Measurements from ENCODE around the gene NDUFA12. TPM values are rescaled to one million over a fixed set of nuclear protein-coding genes. Genes with fewer than 3 reads are reported as not detected.

NDUFA12 gene
- total and polyA plus RNA-seq, 2 of the 13 experiments (the other 11 are each of a cell fraction or from before 2014, with no cell fraction given) = 101 to 173 TPM

DNA sequence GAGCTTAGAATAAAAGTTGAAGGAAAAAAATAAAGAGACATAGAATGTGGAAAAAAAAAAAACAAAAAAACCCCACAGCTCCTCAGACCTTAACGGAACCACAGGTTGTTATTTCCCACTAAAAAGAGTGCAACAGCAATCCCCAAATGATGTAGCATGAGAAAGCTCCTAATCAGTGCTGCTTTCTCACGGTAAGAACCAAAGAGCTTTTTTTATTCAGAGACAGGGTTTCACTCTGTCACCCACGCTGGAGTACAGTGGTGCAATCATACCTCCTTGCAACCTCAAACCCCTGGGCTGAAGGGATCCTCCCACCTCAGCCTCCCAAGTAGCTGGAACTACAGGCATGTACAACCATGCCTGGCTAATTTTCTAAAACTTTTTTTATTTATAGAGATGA, 13.3 kb downstream of the NDUFA12 start (continued):
- TF ChIP-seq, protein P1, sequence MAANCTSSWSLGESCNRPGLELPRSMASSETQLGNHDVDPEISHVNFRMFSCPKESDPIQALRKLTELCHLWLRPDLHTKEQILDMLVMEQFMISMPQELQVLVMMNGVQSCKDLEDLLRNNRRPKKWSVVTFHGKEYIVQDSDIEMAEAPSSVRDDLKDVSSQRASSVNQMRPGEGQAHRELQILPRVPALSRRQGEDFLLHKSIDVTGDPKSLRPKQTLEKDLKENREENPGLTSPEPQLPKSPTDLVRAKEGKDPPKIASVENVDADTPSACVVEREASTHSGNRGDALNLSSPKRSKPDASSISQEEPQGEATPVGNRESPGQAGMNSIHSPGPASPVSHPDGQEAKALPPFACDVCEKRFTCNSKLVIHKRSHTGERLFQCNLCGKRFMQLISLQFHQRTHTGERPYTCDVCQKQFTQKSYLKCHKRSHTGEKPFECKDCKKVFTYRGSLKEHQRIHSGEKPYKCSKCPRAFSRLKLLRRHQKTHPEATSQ (CRISPR knock-in tag; IDR thresholded peaks at IDR 0.05; ENCODE audit: borderline replicate concordance) = no peak

DNA sequence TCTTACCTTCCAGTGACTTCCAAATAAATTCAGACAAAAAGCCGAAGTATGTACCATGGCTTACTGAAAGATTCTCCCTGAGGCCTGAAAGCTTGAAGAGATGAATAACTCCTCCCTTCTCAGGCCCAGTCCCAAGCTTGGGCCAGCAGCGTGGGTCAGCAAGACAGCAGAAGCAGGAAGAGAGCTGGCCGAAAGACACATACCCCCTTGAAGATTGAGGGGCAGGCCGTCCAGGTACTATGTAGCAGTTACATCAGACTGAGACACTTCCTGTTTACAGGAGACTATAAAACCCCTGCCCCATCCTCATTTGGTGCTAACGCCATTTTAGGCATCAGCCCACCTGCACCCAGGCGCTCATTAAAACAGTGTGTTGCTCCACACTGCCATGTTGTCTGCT, 15.0 kb downstream of the NDUFA12 start:
- peaks cover 3% of the 10 kb centered on the region for H3K79me2 ChIP-seq (ENCODE audit: insufficient read depth, low read length)
- no peaks in the 10 kb centered on the region for H4K20me1 ChIP-seq (ENCODE audit: insufficient read depth, low read length)
- H3K9me3 ChIP-seq (ENCODE audit: low read length) = no peaks in the 10 kb centered on the region
- peaks cover 3 to 27% of the 10 kb centered on the region in 2 experiments for H3K36me3 ChIP-seq (replicated peaks in 1 of 2; ENCODE audit: control insufficient read depth in 1 of 2, insufficient read depth in 2 of 2, low read length in 2 of 2)
- BruUV-seq (replicated peaks) = no TSS peak
- in situ Hi-C loops (cut with HindIII; ENCODE audit: extremely low pct_ligation_motif_present, low pct_unique_long_range_greater_than_20kb) = no loop called here
- no peak overlapping the region for H3K4me2 ChIP-seq (ENCODE audit: low read depth, low read length)
- FAIRE-seq (no peak), DNase-seq (ENCODE audit: low spot score) (no peak), ATAC-seq (no peak)
- ChIA-PET CTCF (ENCODE audit: low intra/inter-chr PET ratio, low total read pairs) (no interaction called here), POLR2A (interaction anchor here (2.9 kb wide), 1 partner anchor 15 kb away, joined by 11 read pairs; the partner anchor contains the start of gene NDUFA12)
- no peaks in the 10 kb centered on the region for H3K4me1 ChIP-seq (ENCODE audit: insufficient read depth, low read length)
- intact Hi-C loops (cut with micrococcal nuclease; ENCODE audit: unreplicated experiment) = no loop called here
- no peaks in the 10 kb centered on the region for H3K27me3 ChIP-seq (ENCODE audit: control insufficient read depth in 1 of 2, insufficient read depth in 2 of 2, low read length in 2 of 2)
- WGBS (ENCODE audit: low lambda C conversion rate) = 87% methylated on average over 6 of the region's 6 CpGs
- no peak overlapping the region for H3K9ac ChIP-seq (ENCODE audit: insufficient read depth, low read depth, low read length)
- no peak overlapping the region for H3K27ac ChIP-seq (ENCODE audit: extremely low read length, insufficient read depth, low read length)
- H3K4me3 ChIP-seq (replicated peaks in 1 of 3; ENCODE audit: insufficient read depth in 1 of 3, low read depth in 2 of 3, low read length in 3 of 3) = no peak overlapping the region
- H2AFZ ChIP-seq (ENCODE audit: low read length) = no peak overlapping the region
- TF ChIP-seq FLYWCH1 (CRISPR knock-in tag; IDR thresholded peaks at IDR 0.05) = no peak
- TF ChIP-seq SP5 (CRISPR knock-in tag; IDR thresholded peaks at IDR 0.05; ENCODE audit: borderline replicate concordance, low read depth) = no peak
- TF ChIP-seq, protein P2, sequence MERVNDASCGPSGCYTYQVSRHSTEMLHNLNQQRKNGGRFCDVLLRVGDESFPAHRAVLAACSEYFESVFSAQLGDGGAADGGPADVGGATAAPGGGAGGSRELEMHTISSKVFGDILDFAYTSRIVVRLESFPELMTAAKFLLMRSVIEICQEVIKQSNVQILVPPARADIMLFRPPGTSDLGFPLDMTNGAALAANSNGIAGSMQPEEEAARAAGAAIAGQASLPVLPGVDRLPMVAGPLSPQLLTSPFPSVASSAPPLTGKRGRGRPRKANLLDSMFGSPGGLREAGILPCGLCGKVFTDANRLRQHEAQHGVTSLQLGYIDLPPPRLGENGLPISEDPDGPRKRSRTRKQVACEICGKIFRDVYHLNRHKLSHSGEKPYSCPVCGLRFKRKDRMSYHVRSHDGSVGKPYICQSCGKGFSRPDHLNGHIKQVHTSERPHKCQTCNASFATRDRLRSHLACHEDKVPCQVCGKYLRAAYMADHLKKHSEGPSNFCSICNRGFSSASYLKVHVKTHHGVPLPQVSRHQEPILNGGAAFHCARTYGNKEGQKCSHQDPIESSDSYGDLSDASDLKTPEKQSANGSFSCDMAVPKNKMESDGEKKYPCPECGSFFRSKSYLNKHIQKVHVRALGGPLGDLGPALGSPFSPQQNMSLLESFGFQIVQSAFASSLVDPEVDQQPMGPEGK (CRISPR knock-in tag; IDR thresholded peaks at IDR 0.05) = no peak
- TF ChIP-seq EHMT2 (IDR thresholded peaks at IDR 0.05; ENCODE audit: borderline replicate concordance, low read depth, low read length) = no peak
- TF ChIP-seq, protein P3, sequence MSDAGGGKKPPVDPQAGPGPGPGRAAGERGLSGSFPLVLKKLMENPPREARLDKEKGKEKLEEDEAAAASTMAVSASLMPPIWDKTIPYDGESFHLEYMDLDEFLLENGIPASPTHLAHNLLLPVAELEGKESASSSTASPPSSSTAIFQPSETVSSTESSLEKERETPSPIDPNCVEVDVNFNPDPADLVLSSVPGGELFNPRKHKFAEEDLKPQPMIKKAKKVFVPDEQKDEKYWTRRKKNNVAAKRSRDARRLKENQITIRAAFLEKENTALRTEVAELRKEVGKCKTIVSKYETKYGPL (CRISPR knock-in tag; IDR thresholded peaks at IDR 0.05) = no peak
- TF ChIP-seq, protein P4, sequence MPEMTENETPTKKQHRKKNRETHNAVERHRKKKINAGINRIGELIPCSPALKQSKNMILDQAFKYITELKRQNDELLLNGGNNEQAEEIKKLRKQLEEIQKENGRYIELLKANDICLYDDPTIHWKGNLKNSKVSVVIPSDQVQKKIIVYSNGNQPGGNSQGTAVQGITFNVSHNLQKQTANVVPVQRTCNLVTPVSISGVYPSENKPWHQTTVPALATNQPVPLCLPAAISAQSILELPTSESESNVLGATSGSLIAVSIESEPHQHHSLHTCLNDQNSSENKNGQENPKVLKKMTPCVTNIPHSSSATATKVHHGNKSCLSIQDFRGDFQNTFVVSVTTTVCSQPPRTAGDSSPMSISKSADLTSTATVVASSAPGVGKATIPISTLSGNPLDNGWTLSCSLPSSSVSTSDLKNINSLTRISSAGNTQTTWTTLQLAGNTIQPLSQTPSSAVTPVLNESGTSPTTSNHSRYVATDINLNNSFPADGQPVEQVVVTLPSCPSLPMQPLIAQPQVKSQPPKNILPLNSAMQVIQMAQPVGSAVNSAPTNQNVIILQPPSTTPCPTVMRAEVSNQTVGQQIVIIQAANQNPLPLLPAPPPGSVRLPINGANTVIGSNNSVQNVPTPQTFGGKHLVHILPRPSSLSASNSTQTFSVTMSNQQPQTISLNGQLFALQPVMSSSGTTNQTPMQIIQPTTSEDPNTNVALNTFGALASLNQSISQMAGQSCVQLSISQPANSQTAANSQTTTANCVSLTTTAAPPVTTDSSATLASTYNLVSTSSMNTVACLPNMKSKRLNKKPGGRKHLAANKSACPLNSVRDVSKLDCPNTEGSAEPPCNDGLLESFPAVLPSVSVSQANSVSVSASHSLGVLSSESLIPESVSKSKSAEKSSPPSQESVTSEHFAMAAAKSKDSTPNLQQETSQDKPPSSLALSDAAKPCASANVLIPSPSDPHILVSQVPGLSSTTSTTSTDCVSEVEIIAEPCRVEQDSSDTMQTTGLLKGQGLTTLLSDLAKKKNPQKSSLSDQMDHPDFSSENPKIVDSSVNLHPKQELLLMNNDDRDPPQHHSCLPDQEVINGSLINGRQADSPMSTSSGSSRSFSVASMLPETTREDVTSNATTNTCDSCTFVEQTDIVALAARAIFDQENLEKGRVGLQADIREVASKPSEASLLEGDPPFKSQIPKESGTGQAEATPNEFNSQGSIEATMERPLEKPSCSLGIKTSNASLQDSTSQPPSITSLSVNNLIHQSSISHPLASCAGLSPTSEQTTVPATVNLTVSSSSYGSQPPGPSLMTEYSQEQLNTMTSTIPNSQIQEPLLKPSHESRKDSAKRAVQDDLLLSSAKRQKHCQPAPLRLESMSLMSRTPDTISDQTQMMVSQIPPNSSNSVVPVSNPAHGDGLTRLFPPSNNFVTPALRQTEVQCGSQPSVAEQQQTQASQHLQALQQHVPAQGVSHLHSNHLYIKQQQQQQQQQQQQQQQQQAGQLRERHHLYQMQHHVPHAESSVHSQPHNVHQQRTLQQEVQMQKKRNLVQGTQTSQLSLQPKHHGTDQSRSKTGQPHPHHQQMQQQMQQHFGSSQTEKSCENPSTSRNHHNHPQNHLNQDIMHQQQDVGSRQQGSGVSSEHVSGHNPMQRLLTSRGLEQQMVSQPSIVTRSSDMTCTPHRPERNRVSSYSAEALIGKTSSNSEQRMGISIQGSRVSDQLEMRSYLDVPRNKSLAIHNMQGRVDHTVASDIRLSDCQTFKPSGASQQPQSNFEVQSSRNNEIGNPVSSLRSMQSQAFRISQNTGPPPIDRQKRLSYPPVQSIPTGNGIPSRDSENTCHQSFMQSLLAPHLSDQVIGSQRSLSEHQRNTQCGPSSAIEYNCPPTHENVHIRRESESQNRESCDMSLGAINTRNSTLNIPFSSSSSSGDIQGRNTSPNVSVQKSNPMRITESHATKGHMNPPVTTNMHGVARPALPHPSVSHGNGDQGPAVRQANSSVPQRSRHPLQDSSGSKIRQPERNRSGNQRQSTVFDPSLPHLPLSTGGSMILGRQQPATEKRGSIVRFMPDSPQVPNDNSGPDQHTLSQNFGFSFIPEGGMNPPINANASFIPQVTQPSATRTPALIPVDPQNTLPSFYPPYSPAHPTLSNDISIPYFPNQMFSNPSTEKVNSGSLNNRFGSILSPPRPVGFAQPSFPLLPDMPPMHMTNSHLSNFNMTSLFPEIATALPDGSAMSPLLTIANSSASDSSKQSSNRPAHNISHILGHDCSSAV (CRISPR knock-in tag; IDR thresholded peaks at IDR 0.05; ENCODE audit: borderline replicate concordance) = no peak
- TF ChIP-seq, protein P5, sequence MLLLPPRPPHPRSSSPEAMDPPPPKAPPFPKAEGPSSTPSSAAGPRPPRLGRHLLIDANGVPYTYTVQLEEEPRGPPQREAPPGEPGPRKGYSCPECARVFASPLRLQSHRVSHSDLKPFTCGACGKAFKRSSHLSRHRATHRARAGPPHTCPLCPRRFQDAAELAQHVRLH (CRISPR knock-in tag; IDR thresholded peaks at IDR 0.05; ENCODE audit: borderline replicate concordance, low read depth) = no peak
- no peak for TF ChIP-seq EP300 (IDR thresholded peaks at IDR 0.05; ENCODE audit: low read depth in 2 of 2, low read length in 2 of 2)
- no peak for TF ChIP-seq EP300 (CRISPR knock-in tag; IDR thresholded peaks at IDR 0.05; ENCODE audit: borderline replicate concordance)
